ENCODE data around the gene SMNDC1.

DNA sequence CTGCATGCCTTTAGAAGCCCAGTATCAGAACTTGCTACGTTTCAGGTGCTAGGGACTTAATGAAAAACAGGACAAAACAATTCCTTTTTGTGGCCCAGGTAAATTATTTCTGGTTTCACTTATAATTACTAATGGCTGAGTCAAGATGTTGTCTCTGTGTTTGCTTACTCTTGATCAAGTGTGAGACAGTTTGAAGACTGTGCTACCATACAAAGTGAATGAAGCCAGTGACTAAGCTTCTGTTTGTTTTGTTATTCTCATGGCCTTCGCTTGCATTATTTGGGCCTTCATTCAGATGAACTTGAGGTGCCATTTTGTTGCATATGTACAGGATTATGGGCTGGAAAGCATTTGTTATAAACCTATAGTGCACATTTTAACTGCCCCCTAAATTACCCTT is 17.9 kb downstream of the SMNDC1 start:
- TF ChIP-seq, protein P1, sequence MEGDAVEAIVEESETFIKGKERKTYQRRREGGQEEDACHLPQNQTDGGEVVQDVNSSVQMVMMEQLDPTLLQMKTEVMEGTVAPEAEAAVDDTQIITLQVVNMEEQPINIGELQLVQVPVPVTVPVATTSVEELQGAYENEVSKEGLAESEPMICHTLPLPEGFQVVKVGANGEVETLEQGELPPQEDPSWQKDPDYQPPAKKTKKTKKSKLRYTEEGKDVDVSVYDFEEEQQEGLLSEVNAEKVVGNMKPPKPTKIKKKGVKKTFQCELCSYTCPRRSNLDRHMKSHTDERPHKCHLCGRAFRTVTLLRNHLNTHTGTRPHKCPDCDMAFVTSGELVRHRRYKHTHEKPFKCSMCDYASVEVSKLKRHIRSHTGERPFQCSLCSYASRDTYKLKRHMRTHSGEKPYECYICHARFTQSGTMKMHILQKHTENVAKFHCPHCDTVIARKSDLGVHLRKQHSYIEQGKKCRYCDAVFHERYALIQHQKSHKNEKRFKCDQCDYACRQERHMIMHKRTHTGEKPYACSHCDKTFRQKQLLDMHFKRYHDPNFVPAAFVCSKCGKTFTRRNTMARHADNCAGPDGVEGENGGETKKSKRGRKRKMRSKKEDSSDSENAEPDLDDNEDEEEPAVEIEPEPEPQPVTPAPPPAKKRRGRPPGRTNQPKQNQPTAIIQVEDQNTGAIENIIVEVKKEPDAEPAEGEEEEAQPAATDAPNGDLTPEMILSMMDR (IDR thresholded peaks at IDR 0.05 in 8 of 11, conservative IDR thresholded peaks at IDR 0.05 in 3 of 11), result no peak
- TF ChIP-seq POLR2A (IDR thresholded peaks at IDR 0.05) (no peak), POLR2AphosphoS5 (IDR thresholded peaks at IDR 0.05) (no peak)

All from spleen (tissue), 7 donors.